Calu3 (cell line): Measurements from ENCODE around the gene ANKRD60. TPM values are rescaled to one million over a fixed set of nuclear protein-coding genes. Genes with fewer than 3 reads are reported as not detected.
A peak's percentile ranks its signal among the peaks of the same experiment; 100 is the strongest.

Experiments
- Bru-seq: library from RNA; stranded (reverse); fragments of 400-500 nt; gene quantifications from one replicate; lab custom pipeline; 2021; lab: Mats Ljungman, UMichigan
- BruChase-seq, 2 experiments: library from RNA; stranded (reverse); fragments of 400-500 nt; gene quantifications; one replicate each; lab custom pipeline; 2021; lab: Mats Ljungman, UMichigan
- BruUV-seq: library from RNA; stranded (reverse); fragments of 400-500 nt; replicated peaks from 2 replicates; lab custom pipeline; 2021; lab: Mats Ljungman, UMichigan
- CTCF ChIA-PET: fragments of 300-600 bp; sonication (Branson Sonifier 250); formaldehyde crosslinking; loops from one replicate; lab custom pipeline; 2022; ENCODE audit warnings: antibody characterized with exemption; lab: Charles Lee
- DNase-seq: peaks from one replicate; pipeline ENCODE4 v3.0.0; 2022
- H3K27ac Mint-ChIP-seq: one replicate; pipeline ENCODE4 v1.8.0; 2022; ENCODE audit warnings: mixed read lengths; ENCODE audit not compliant: unreplicated experiment
- H3K27me3 Mint-ChIP-seq: one replicate; pipeline ENCODE4 v1.8.0; 2022; ENCODE audit warnings: mixed read lengths; ENCODE audit not compliant: unreplicated experiment
- H3K36me3 Mint-ChIP-seq: one replicate; pipeline ENCODE4 v1.8.0; 2022; ENCODE audit warnings: mild to moderate bottlenecking, moderate library complexity, mixed read lengths; ENCODE audit not compliant: insufficient read depth, unreplicated experiment
- H3K4me1 Mint-ChIP-seq: one replicate; pipeline ENCODE4 v1.8.0; 2022; ENCODE audit warnings: mild to moderate bottlenecking, low read depth, mixed read lengths; ENCODE audit not compliant: unreplicated experiment
- H3K4me3 Mint-ChIP-seq: one replicate; pipeline ENCODE4 v1.8.0; 2022; ENCODE audit warnings: mild to moderate bottlenecking, low read depth, moderate library complexity, mixed read lengths; ENCODE audit not compliant: unreplicated experiment
- H3K9me3 Mint-ChIP-seq: one replicate; pipeline ENCODE4 v1.8.0; 2022; ENCODE audit warnings: low read depth, mixed read lengths; ENCODE audit not compliant: unreplicated experiment
- CTCF ChIP-seq: fragments of 200-600 bp; IDR thresholded peaks from one replicate; pipeline ENCODE4 v1.8.0; 2022; ENCODE audit warnings: antibody characterized with exemption; ENCODE audit not compliant: unreplicated experiment
- intact Hi-C: fragments of 100-400 bp; cut with micrococcal nuclease; formaldehyde crosslinking; loops from one replicate; pipeline ENCODE4 v1.10.0; 2022; ENCODE audit not compliant: unreplicated experiment
- long read RNA-seq: library from polyadenylated mRNA; stranded (forward); transcript quantifications from one replicate; pipeline ENCODE4 v2.0.0, GENCODE V29; 2022
- total RNA-seq: library from RNA; stranded (reverse); gene quantifications from 2 replicates; pipeline ENCODE4 v1.2.3, GENCODE V29; 2022

The ANKRD60 gene, protein sequence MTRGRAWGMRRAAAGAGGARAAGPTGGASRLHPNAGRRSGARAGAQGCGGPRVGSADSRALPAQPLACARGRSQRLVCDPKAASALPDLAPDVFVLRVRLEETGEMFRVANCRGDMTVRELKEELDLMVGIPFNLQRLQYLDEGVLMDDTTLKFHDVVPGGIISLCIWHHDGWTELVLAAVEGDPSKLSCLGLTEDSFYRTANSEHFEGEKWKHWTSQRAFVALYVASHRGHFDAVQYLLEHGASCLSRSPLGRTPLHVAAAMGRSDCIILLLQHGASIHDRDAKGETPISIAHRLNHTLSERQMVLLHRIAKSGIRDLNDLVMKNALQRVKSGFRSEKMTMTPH
- total RNA-seq (not detected in 2 replicates), Bru-seq, nascent RNA (percentile 18 among the genes with signal in this experiment), BruChase-seq, experiment 1, labeled RNA remaining after a 6-hour chase (percentile 7 among the genes with signal in this experiment), BruChase-seq, experiment 2, labeled RNA remaining after a 2-hour chase (percentile 11 among the genes with signal in this experiment)
- long read RNA-seq, result 0 reads

DNA sequence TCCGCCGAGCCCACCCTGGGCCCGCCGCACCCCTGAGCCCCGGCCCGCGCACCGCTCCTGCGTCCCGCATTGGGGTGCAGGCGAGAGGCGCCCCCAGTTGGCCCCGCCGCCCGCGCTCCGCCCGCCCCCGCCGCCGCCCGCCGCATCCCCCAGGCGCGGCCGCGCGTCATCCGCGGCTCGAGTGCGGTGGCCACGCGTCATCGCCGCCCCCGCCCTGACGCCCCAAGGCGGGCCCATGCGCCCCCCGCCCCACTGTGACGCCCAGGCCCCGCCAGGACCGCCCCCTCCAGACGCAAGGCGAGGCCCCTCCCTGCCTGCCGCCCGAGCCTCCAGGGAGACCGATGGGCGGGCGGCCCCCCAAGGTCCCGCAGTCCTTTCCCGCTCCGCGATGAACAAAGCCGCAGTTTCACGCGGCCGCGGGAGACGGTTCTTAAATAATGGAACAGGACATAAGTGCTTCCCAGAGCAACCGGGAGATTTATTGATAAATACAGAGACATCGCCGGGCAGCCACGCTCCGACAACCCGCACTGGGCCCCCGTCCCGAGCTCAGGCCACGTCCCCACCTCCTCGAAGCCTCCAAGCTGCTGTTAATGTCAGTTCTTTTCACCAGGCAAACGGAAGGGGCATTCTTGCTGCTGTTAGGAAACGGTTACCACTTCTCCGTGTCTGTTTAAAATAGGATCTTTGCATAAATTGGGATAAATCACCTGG lies at the start of gene ANKRD60:
Gene ANKRD60 (minus strand): TSS at position 170 of the 714 bp plus-strand sequence. CDS start 0 bp downstream, at position 170.
- intact Hi-C loops, result no loop called here
- Mint-ChIP-seq H3K36me3 (peaks cover 19% of the 10 kb centered on the region), H3K27me3 (peaks cover 44% of the 10 kb centered on the region), H3K27ac (no peak within 1 kb of the TSS), H3K4me3 (no peak within 1 kb of the TSS), H3K9me3 (no peaks in the 10 kb centered on the region), H3K4me1 (no peaks in the 10 kb centered on the region)
- TF ChIP-seq CTCF, result no peak
- DNase-seq, result no peak
- CTCF ChIA-PET, result no interaction called here
- no TSS peak for BruUV-seq

- Mint-ChIP-seq H3K4me1 (no peaks in the 10 kb centered on the region), H3K27me3 (no peaks in the 10 kb centered on the region), H3K27ac (no peak overlapping the region), H3K9me3 (peaks cover 2% of the 10 kb centered on the region), H3K4me3 (no peak overlapping the region), H3K36me3 (no peaks in the 10 kb centered on the region)
- intact Hi-C loops, result no loop called here
- CTCF ChIA-PET, result interaction anchor here (0.6 kb wide), 1 partner anchor 794 kb away, joined by 3 read pairs; no protein-coding TSS in a partner anchor
- no peak for TF ChIP-seq CTCF
- DNase-seq, result no peak
- no TSS peak for BruUV-seq
Measured at GRCh38 chr20:58277578-58278472, 49.4 kb upstream of the ANKRD60 start.

DNA sequence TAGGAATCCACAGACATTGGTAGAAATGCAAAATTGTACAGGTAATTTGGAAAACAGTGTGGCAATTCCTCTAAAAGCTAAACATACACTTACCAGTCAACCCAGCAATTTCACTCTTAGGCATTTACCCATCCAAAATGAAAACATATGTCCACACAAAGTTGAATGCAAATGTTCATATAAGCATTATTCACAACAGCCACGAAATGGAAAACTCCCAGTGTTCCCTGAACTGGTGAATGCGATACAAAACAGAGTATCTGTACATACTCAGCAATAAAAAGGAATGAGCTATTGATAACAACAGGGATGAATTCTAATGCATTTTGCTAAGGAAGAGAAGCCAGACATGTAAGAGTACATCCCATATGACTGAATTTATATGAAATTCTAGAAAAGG lies 48.7 kb upstream of the ANKRD60 start:
- TF ChIP-seq CTCF, result no peak
- no peaks in the 10 kb centered on the region for H3K36me3 Mint-ChIP-seq
- BruUV-seq, result no TSS peak

DNA sequence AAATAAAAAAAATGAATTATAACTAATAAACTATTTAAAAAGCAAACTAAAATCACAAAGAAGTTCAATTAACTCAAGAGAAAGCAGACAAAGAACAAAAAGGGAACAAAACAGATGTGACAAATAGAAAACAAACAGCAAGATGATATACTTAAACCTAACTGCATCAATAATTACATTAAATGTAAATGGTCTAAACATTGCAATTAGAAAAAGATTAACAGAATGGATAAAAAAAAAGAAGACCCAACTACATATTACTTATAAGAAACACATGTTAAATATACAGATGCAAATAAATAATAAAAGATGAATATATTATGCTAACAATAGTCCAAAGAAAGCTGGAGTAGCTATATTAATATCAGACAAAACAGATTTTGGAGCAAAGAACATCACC lies 45.9 kb upstream of the ANKRD60 start:
- Mint-ChIP-seq H3K9me3 (peaks cover 2% of the 10 kb centered on the region), H3K27ac (no peak overlapping the region), H3K4me3 (no peak overlapping the region), H3K36me3 (peaks cover 5% of the 10 kb centered on the region), H3K27me3 (no peaks in the 10 kb centered on the region), H3K4me1 (no peaks in the 10 kb centered on the region)
- intact Hi-C loops, result no loop called here
- TF ChIP-seq CTCF, result no peak
- no peak for DNase-seq
- CTCF ChIA-PET, result no interaction called here
- BruUV-seq, result no TSS peak

More for the DNA sequence above, 48.7 kb upstream of the ANKRD60 start:
- peaks cover 2% of the 10 kb centered on the region for H3K9me3 Mint-ChIP-seq
- H3K27ac Mint-ChIP-seq, result no peak overlapping the region
- H3K4me1 Mint-ChIP-seq, result no peaks in the 10 kb centered on the region
- no peaks in the 10 kb centered on the region for H3K27me3 Mint-ChIP-seq
- no peak for DNase-seq
- CTCF ChIA-PET, result no interaction called here
- intact Hi-C loops, result no loop called here
- no peak overlapping the region for H3K4me3 Mint-ChIP-seq
